GM18505 (cell line): ENCODE results near the gene TTC22.

ENCODE experiments used
- ATAC-seq: cut with Tn5 transposase; IDR thresholded peaks from one replicate; pipeline ENCODE4 v1.9.1; 2021; ENCODE audit not compliant: unreplicated experiment
- POLR2A ChIP-seq: IDR thresholded peaks from 4 replicates; pipeline ENCODE4 v1.6.1; 2011; ENCODE audit warnings: borderline replicate concordance; ENCODE audit not compliant: insufficient read depth, insufficient read length; ENCODE audit errors: extremely low read depth

Gene TTC22

DNA sequence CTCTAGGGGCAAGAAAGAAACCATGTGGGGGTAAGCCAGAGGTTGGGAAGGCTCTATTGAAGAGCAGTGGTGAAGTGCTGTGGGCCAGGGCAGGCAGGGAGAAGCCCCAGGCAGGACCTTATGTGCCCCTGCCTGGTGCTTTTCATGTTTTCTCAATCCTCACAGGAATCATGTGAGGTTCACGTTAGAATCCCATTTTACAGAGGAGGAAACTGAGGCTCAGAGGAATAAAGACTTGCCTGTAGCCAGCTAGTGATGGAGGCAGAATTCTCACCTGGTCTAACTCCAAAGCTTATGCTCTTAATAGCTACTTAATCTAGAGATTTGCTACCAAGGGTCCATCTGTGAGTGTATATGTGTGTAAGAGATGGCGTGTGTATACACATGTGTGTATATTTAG, 4.2 kb downstream of the TTC22 start:
- ATAC-seq = no peak
- TF ChIP-seq POLR2A = no peak

DNA sequence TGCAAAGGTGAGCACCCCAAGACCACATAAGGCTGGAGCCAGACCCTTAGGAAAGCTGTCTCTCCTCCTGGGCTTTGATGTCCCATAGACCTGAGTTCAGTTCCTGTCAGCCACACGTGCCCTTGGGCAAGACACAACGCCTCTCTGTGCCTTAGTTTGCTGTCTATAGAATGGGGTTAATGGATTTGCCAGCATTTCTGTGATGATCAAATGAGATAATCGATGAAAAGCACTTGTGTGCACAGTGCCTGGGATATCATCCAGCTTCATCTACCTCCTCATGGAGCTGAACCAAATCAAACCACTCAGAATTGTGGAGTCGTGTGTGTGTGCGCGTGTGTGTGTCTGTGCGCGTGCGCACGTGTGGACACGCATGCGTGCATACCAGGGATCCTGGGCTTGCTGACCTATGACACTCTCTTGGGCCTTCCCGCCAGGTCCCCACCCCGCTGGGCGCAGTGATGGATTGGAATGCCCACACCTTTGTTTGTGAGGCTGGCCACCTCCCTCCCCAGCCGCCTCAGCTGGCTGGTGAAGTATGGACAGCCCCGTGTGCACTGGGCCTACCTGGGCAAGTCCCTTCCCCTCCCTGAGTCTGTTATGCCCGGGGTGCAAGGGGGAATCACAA, 5.2 kb downstream of the TTC22 start:
- TF ChIP-seq POLR2A = no peak
- ATAC-seq = no peak

DNA sequence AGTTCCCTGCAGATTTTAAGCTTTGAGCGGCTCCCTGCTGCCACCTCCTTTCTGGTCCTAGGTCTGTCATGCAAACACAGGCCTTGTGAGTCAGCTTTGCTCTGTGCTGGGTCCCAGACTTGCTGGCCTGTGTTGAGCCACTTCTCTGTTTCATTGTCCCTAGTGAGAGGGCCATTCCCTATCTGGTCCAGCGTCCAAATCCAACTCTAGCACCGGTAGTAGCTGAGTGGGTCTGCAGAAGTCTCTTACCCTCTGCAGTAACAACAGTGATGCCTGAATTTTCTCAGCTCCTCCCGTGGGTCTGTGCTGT, 5.8 kb downstream of the TTC22 start:
- ATAC-seq = no peak
- no peak for TF ChIP-seq POLR2A

DNA sequence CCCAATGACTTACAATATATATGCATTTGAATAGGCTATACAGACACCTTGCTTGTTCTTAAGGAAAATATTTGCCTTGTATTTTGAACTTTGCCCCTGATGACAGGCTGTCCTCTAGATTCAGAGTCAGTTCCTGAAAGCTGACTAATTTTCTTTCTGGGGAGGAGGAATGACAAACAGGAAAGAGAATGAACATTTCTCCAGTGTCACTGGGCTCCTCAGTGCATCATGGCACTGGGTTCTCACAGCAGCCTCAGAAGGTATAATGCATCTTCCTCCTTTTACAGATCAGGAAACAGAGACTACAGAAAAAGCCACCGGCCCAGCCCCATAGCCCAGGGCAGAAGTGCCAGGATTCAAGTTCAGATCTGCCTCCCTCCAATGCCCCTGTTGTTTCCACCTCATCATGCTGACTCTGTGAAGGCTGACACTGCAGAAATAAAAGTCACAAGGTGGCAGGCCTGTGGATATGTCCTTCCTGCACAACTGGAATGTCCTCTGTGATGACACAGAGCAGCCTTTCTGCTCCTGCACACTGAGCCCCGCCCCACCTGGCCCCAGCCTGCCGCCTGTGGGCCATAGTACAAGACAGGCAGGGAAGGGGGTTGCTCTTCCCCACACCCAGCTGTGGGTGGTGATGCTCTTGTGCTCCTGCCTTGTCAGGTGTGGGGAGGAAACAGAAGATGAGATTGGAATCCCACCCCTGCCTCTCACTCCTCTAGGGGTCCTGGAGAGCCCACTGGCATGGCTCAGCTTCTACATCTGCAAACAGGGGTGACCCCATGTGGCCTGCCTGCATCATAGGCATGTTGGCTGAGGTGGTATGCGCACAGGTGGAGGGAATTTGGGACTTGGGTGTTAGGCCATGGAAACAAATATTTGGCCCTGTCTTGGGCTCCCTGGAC, 6.4 kb downstream of the TTC22 start:
- no peak for ATAC-seq
- no peak for TF ChIP-seq POLR2A

DNA sequence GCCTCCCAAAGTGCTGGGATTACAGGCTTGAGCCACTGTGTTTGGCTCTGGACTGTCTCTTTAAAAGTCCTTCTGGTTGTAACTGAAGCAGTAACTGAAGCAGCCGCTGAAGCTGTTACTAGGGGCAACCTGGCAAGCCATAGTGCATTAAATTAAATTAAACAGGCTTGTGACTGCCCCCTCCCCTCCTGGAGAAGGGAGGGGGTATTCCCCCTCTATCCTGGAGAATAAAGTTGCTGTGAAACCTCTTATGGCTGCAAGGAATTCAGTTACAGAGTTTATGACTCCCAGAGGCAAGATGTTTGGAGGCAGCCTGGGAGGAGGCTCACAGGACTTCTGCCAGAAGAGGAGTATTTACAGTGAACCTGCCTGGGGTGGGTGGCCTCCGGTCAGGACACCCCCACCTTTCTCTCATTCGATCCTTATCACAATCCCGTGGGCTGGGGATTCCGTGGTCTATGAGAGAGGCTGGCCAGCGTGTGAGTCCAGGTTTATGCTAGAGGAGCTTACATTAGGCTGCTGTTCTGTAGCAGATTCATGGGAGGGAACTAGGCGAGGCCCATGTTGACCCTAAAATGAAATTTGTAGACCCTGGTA, 8.3 kb downstream of the TTC22 start:
- no peak for ATAC-seq
- TF ChIP-seq POLR2A = no peak

DNA sequence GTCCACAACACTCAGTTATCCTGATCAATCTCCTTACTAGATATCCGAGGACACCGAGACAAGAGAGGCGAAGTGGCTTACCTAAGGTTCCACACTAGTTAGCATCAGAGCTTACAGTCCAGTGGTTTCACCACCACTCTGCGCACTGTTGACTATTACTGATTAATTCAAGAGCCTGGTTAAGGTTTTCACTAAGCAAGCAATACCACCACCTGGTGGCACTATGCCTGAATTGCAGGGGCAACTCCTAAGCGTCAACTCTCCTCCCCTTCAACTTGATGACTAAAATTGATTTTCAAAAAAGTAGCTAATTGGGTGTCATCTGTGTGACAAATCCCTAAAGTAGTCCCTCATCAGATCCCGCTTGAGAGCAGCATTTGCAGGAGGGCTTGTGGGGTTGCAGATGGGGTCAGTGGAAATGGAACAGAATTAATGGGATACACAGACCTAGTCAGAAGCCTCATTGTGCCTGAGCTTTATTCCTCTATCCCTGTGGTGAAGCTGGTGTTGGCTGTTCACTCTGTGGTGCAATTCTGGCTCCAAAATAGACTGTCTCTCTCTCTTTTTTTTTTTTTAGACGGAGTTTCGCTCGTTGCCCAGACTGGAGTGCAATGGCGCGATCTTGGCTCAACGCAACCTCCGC, 9.1 kb downstream of the TTC22 start:
- ATAC-seq = no peak
- TF ChIP-seq POLR2A = no peak

DNA sequence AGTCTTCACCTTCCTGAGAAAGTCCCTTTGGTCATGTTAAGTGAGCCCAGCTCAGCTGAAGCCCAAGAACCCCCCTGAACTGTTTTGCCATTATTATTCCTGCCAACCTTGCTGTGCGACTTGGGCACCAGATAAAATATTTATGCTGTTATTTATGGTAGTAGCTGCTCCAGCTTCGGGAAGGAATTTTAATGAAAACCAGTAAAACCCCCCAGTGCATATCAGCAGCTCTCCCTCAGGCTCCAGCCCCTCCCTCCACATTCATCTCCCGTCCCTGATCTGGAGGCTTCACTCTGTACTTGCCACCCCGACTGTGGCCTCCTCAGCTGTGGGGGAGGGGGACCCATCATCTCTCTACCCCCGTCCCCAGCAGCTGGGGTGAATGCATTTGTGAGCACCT, 12.7 kb downstream of the TTC22 start:
- TF ChIP-seq POLR2A = no peak
- ATAC-seq = no peak

DNA sequence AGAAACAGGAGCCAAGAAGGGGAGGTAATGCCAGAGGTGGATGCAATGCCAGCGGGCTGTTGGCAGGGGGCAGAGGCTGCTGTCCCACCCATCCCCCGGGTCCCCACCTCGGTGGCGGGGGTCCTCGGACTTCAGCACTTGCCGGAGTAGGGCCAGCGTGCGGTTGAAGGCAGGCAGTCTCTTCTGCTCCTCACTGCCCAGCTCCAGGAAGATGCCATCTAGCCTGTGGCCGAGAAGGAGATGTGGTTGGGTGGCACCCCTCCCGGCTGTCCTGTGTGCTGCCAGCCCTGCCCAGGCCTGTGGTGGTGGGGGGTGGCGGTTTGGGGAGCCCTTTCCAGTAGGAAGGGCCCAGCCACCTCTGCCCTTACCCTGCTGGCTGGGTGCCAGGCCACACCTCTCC, 13.5 kb downstream of the TTC22 start:
- no peak for ATAC-seq
- TF ChIP-seq POLR2A = no peak

DNA sequence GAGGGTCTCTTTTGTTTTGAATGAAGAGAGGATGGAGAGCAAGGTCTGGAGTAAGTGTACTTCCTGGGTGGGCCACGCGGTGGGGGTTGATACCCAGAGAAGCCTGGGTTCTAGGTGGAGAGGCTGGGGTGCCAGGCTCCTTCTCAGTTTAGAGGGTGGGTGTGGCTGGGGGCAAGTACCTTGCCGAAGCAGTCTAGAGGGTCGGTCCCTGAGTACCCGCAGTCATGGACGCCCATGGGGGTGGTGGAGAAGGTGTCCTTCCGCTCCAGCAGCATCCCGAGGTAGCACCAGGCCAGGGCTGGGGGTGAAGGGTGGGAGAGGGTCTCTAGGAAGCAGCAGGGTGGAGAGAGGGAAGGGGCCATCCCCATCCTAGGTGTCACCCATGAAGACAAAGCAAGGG, 14.3 kb downstream of the TTC22 start:
- no peak for ATAC-seq
- no peak for TF ChIP-seq POLR2A

DNA sequence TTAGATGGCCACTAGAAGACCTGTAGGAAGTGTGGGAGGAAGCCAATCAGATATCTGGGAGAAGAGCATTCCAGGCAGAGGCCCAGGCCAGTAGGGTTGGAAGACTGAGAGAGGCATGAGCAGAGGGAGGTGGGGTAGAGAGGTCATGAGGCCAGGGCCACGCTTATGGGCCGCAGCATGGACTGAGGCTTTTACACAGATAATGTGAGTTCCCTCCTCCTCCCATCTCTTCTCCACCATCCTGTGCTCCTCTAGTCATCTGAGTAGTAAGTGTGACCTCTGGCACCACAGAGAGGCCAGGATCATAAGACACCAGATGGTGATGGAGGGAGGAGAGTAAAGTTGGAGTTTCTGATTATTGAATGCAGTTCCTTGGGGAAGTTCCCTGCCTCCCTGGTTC, 17.1 kb downstream of the TTC22 start:
- ATAC-seq = no peak
- no peak for TF ChIP-seq POLR2A

DNA sequence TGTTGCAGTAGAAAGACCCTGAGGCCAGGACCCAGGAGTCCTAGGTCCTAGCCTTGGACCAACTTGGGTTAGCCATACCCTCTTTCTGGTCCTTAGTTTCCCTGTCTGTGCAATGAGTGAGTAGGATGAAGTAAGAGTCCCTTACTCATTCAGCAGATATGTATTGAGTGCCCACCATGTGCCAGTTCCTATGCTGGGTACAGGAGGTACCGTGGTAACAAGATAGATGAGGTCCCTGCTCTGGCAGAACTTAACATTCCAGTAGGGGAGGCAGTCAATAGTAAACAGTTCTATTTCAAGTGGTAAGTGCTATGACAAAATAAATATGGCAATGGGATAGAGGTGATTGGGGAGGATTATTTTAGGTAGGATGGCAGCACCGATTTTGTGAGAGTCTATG, 18.5 kb downstream of the TTC22 start:
- ATAC-seq = no peak
- no peak for TF ChIP-seq POLR2A

DNA sequence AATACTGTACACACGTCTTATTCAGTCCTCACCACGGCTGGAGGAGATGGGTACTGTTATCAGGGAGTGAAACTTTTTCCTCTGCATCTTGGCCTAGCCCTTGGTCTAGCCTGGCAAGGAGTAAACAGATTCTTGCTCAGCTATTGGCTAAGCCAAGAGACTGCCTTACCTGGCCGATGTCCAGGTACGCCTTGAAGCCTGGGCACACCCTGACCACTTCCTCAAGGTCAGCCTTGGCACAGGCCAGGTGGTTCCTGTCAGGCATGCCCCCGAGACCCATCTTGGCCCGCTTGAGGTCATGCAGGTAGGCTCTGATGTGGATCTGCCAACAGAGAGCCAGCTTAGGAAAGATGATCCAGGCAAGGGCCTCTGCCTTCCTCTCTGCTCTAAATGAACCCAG, 19.0 kb downstream of the TTC22 start:
- no peak for ATAC-seq
- no peak for TF ChIP-seq POLR2A

DNA sequence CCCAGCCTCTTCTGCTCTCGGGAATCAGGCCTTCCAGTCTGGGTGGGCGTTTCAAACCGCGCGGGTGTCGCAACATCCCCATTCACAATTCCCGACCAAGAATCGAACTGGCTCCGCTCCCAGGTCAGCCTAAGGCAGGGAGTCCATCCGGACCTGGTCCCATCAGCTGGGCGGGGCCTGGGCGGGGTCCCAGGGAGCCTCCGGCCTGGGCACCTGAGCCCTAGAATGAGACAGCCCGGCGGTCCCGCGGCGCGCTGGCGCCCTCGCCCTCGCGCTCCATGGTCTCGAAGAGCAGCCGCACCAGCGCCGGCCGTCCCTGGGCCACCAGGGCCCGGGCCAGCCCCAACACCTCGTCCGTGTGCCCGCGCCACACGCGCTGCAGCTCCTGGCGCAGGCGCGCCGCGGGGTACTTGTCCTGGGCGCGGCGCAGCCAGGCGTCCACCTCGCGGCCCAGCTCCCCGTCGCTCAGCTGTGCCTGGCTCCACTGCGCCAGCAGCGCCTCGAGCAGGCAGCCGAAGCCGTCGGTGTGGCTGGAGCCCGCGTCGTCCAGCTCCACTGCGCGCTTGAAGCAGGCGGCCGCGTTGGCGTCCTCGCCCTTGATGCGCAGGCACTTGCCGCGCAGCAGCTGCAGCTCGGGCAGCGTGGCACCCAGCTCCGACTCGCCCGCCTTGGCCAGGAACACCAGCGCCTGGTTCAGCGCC, 19.9 kb downstream of the TTC22 start:
- TF ChIP-seq POLR2A = no peak
- no peak for ATAC-seq
